Mucosa of descending colon (tissue), 3 donors: ENCODE data around the gene TBC1D2. TPM values are rescaled to one million over a fixed set of nuclear protein-coding genes. Genes with fewer than 3 reads are reported as not detected.

Experiments used
- ATAC-seq: fragments of 200-7000 bp; cut with Tn5 transposase; one replicate; pipeline ENCODE4 v1.9.1; 2020; ENCODE audit warnings: mild to moderate bottlenecking, moderate library complexity
- DNase-seq, 3 donors: peaks; one replicate each; pipeline ENCODE4 v3.0.0-alpha.2; 2020
- H3K36me3 ChIP-seq: fragments of 200-600 bp; one replicate; pipeline ENCODE4 v1.8.0; 2021; ENCODE audit warnings: low read depth, mild to moderate bottlenecking
- H3K4me1 ChIP-seq: fragments of 200-600 bp; one replicate; pipeline ENCODE4 v1.8.0; 2021; ENCODE audit warnings: low read depth, mild to moderate bottlenecking
- H3K4me3 ChIP-seq: fragments of 200-600 bp; one replicate; pipeline ENCODE4 v1.8.0; 2021; ENCODE audit warnings: mild to moderate bottlenecking
- H3K9me3 ChIP-seq: fragments of 200-600 bp; one replicate; pipeline ENCODE4 v1.8.0; 2021; ENCODE audit warnings: mild to moderate bottlenecking
- intact Hi-C, 2 donors: fragments of 100-400 bp; cut with DNase I in 1 of 2; cut with micrococcal nuclease in 1 of 2; formaldehyde crosslinking; loops; one replicate each; pipeline versions ENCODE4 v1.11.0 to v1.11.1; 2022; cut with DNase I, micrococcal nuclease
- total RNA-seq, 3 donors: library from RNA; stranded (reverse); fragmentation: NEBNext Ultra II Directional in 2 of 3; extraction: Animal tissue kit (Norgen Biotek cat#: 25700) in 2 of 3; gene quantifications; one replicate each; pipeline versions ENCODE4 v1.2.1 to v1.2.4, GENCODE V29; 2021 to 2023
- TF ChIP-seq, protein P1 (sequence below): fragments of 200-600 bp; IDR thresholded peaks from one replicate; pipeline ENCODE4 v1.8.0; 2022; ENCODE audit warnings: antibody characterized with exemption, mild to moderate bottlenecking
- donor health status: DM: no; HTN: no; CAD: no; lungs with moderate emphysema.
- donor health status: DM: no; HTN: no; CAD: no.
- donor health status: DM: no; HTN: yes; CAD: no.

Gene TBC1D2
- total RNA-seq, 3 donors from 2014 or later: 19.5 to 33.5 (median 26.9) TPM

DNA sequence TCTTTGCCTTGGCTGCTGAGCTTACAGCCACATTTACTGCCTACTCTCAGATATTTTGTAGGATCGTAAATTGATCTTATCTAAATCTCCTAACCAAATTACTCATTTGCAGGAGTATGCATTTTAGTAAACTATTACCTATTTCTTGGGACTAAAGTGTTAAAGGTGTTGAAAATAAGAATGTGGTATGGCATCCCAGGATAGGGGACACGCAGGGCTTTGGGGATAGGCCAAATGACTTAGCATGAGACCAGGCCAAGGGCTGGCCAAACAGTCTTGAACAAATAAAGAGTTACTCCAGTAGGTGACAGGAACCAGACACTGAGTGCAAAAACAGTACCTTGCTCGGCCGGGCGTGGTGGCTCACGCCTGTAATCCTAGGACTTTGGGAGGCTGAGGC is 25.1 kb downstream of the TBC1D2 start:
- Histone ChIP-seq H3K4me1 (peaks cover 29% of the 10 kb centered on the region), H3K9me3 (no peaks in the 10 kb centered on the region), H3K4me3 (no peak overlapping the region), H3K36me3 (no peaks in the 10 kb centered on the region)
- TF ChIP-seq, protein P1, sequence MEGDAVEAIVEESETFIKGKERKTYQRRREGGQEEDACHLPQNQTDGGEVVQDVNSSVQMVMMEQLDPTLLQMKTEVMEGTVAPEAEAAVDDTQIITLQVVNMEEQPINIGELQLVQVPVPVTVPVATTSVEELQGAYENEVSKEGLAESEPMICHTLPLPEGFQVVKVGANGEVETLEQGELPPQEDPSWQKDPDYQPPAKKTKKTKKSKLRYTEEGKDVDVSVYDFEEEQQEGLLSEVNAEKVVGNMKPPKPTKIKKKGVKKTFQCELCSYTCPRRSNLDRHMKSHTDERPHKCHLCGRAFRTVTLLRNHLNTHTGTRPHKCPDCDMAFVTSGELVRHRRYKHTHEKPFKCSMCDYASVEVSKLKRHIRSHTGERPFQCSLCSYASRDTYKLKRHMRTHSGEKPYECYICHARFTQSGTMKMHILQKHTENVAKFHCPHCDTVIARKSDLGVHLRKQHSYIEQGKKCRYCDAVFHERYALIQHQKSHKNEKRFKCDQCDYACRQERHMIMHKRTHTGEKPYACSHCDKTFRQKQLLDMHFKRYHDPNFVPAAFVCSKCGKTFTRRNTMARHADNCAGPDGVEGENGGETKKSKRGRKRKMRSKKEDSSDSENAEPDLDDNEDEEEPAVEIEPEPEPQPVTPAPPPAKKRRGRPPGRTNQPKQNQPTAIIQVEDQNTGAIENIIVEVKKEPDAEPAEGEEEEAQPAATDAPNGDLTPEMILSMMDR: no peak
- ATAC-seq (peak; percentile 60), DNase-seq (peak in 2 of 3 donors; percentile 38 to 63)
- intact Hi-C loops: no loop called here

DNA sequence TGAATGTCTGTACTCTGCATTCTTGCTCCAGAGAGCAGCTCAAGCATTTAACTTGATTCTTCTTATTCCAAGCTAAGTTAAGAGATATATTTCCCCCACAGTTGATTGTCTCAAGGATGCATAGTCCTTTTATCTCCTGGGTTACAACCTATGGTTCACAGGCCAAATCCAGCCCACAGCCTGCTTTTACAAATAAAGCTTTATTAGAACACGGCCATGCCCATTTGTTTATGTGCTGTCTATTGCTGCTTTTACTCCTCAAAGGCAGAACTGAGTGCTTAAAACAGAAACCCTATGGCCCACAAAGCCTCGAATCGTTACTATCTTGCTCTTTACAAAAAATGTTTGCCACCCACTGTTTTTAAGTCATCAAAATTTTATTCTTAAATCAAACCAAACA is 25.8 kb downstream of the TBC1D2 start:
- intact Hi-C loops: no loop called here
- Histone ChIP-seq H3K9me3 (no peaks in the 10 kb centered on the region), H3K4me3 (no peak overlapping the region), H3K36me3 (no peaks in the 10 kb centered on the region), H3K4me1 (peaks cover 29% of the 10 kb centered on the region)
- TF ChIP-seq, protein P1: no peak
- DNase-seq (no peak), ATAC-seq (no peak)

DNA sequence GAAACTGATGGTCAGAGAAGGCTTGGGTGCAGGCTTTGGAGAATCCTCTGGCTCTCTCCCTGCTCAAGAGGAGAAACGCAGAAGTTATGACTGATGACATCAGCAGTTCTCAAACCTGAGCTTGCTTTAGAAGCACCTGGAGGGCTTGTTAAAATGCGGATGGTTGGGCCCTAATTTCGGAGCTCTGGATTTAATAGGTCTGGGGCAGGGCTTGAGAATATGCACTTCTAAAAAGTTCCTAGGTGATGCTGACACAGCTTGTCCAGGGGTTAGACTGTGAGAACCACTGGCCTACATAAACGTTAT is 26.4 kb downstream of the TBC1D2 start:
- Histone ChIP-seq H3K36me3 (no peaks in the 10 kb centered on the region), H3K4me3 (no peak overlapping the region), H3K4me1 (peaks cover 29% of the 10 kb centered on the region), H3K9me3 (no peaks in the 10 kb centered on the region)
- intact Hi-C loops: no loop called here
- DNase-seq (no peak), ATAC-seq (no peak)
- TF ChIP-seq, protein P1: no peak

DNA sequence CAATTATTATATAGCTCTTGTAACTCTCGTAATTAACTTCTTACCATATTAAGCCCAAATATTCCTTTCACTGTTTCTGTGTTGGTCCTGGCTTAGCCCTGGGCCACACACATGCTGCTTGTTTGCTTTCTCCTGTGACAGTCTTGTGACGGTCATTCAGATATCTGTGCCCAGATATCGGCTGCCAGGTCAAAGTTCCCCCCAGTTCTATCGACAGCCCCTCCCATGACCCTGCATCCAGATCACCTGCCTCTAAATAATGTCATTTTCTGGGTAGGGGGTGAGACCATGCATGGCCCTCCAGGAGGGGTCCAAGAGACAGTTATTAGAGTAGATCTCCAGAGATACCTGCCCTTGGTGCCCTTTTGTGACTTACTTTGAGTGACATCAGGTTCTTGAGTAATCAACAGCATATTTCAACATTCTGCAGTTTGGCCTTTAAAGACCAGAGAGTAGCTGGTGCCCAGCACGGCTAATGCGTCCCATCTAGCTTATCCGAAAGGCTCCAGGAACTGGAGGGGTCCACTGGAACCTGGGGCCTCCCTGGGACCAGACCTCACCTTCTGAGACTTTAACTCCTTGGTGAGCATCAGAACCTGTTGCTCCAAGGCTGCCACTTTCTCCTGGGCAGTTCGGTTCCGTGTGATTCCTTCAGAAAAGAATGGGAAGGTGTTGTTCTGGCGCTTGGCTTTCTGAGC is 26.9 kb downstream of the TBC1D2 start:
- no peak for DNase-seq
- ATAC-seq: no peak
- TF ChIP-seq, protein P1: no peak
- Histone ChIP-seq H3K36me3 (no peaks in the 10 kb centered on the region), H3K4me1 (peaks cover 29% of the 10 kb centered on the region), H3K4me3 (no peak overlapping the region), H3K9me3 (no peaks in the 10 kb centered on the region)
- intact Hi-C loops: no loop called here

DNA sequence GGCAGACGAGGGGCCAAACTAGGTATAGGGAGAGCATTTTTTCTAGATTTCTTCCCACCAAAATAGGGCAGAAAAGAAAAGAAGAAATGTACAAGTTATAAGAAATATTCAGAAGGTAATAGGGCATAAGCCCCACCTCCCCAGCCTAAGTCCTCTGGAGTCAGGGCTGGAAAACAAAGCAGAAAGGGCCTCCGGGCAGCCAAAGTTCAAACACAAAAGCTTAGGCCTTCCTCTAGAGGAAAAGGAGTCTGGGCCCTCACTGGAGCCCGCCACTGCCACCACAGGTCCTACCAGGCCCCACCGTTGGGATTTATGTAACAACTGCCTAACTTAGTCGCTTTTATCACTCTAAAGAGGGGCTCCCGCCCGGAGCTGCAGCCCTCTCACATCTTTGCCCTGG is 27.6 kb downstream of the TBC1D2 start:
- H3K4me3 ChIP-seq: no peak overlapping the region
- no peak for DNase-seq
- intact Hi-C loops: no loop called here
- no peaks in the 10 kb centered on the region for H3K9me3 ChIP-seq
- ATAC-seq: no peak
- TF ChIP-seq, protein P1: no peak
- peaks cover 31% of the 10 kb centered on the region for H3K4me1 ChIP-seq
- H3K36me3 ChIP-seq: no peaks in the 10 kb centered on the region

DNA sequence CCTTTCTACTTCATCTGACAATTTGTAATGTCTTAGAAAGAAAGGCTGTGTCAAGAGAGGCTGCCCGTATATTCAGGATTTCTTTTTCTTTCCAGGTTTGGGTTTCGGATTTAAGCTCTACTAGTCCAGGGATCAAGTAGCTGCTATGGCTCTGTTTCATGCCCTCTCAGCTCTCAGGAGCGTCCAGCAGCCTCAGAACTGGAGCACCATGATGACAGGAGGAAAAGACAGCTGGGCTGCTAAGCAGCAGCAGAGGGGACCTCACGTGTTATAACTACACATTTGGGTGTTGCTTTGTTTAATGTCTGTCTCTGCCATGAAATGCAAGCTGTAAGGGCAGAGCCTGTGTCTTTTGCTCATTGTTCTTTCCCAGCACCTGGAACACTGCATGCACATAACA is 28.5 kb downstream of the TBC1D2 start:
- intact Hi-C loops: no loop called here
- DNase-seq: peak in 1 of 3 donors; percentile 28
- TF ChIP-seq, protein P1: no peak
- Histone ChIP-seq H3K4me1 (peaks cover 31% of the 10 kb centered on the region), H3K36me3 (no peaks in the 10 kb centered on the region), H3K9me3 (no peaks in the 10 kb centered on the region), H3K4me3 (no peak overlapping the region)
- peak; percentile 32 for ATAC-seq
